RWPE1 (cell line): ENCODE measurements around the gene GRM1.

ENCODE experiments used
- CTCF ChIA-PET: fragments of 350-600 bp; sonication (Branson Sonifier 250); formaldehyde crosslinking; extraction: SDS; loops from one replicate; lab custom pipeline; 2021; lab: Yijun Ruan, JAX
- POLR2A ChIA-PET: fragments of 400-600 bp; formaldehyde crosslinking; extraction: SDS; loops from one replicate; lab custom pipeline; 2020; ENCODE audit warnings: antibody characterized with exemption; ENCODE audit not compliant: low non-redundant PET; lab: Yijun Ruan, JAX
- DNase-seq: peaks from one replicate; pipeline ENCODE4 v3.0.0; 2012; ENCODE audit warnings: low spot score
- H3K27ac ChIP-seq: fragments of 450-650 bp; 2 replicates; pipeline ENCODE4 v1.5.1; 2017
- TF ChIP-seq, protein P1 (sequence below): fragments of 450-650 bp; conservative IDR thresholded peaks from 2 replicates; pipeline ENCODE4 v1.5.1; 2017; ENCODE audit warnings: low read depth, mild to moderate bottlenecking

Gene GRM1

GRCh38 chr6:146364816-146365594 lies 336.1 kb downstream of the GRM1 start:
- TF ChIP-seq, protein P1, sequence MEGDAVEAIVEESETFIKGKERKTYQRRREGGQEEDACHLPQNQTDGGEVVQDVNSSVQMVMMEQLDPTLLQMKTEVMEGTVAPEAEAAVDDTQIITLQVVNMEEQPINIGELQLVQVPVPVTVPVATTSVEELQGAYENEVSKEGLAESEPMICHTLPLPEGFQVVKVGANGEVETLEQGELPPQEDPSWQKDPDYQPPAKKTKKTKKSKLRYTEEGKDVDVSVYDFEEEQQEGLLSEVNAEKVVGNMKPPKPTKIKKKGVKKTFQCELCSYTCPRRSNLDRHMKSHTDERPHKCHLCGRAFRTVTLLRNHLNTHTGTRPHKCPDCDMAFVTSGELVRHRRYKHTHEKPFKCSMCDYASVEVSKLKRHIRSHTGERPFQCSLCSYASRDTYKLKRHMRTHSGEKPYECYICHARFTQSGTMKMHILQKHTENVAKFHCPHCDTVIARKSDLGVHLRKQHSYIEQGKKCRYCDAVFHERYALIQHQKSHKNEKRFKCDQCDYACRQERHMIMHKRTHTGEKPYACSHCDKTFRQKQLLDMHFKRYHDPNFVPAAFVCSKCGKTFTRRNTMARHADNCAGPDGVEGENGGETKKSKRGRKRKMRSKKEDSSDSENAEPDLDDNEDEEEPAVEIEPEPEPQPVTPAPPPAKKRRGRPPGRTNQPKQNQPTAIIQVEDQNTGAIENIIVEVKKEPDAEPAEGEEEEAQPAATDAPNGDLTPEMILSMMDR, result no peak
- no peak for DNase-seq
- POLR2A ChIA-PET, result no interaction called here
- CTCF ChIA-PET, result no interaction called here
- H3K27ac ChIP-seq, result no peak overlapping the region

GRCh38 chr6:146367061-146367460 lies 338.2 kb downstream of the GRM1 start:
- H3K27ac ChIP-seq, result no peak overlapping the region
- POLR2A ChIA-PET, result no interaction called here
- CTCF ChIA-PET, result no interaction called here
- DNase-seq, result no peak
- TF ChIP-seq, protein P1, result no peak

- H3K27ac ChIP-seq, result no peak overlapping the region
- no peak for DNase-seq
- TF ChIP-seq, protein P1, result no peak
- ChIA-PET CTCF (no interaction called here), POLR2A (no interaction called here)
Measured at GRCh38 chr6:146369866-146370265, 341.0 kb downstream of the GRM1 start.

- H3K27ac ChIP-seq, result no peak overlapping the region
- POLR2A ChIA-PET, result no interaction called here
- CTCF ChIA-PET, result no interaction called here
- TF ChIP-seq, protein P1, result no peak
- no peak for DNase-seq
Measured at GRCh38 chr6:146381486-146381885, 352.6 kb downstream of the GRM1 start.

- DNase-seq, result no peak
- POLR2A ChIA-PET, result no interaction called here
Measured at GRCh38 chr6:146388736-146389364, 360.0 kb downstream of the GRM1 start.

DNA sequence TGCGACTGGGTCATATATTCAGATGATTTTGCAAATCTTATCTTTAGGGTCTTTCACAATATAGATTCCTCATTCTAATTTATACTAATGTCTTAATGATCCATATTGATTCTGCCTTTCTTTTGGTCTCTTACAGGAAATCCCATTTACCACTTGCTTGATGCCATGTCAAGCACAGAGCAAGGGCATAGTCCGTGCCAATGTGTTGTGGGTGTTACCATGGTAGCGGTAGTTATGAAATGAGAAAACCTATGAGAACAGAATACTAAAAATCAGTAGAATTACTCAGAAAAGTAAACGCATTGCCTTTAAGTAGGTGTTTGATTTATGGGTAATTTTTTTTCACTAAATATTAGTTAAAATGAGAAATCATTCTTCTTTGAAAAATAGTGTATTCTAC lies 360.9 kb downstream of the GRM1 start:
- no peak overlapping the region for H3K27ac ChIP-seq
- TF ChIP-seq, protein P1, result no peak
- no peak for DNase-seq
- CTCF ChIA-PET, result interaction anchor here (0.6 kb wide), 1 partner anchor 509 kb away, joined by 3 read pairs; no protein-coding TSS in a partner anchor
- POLR2A ChIA-PET, result no interaction called here

More at GRCh38 chr6:146388736-146389364, 360.0 kb downstream of the GRM1 start:
- no peak overlapping the region for H3K27ac ChIP-seq
- CTCF ChIA-PET, result no interaction called here
- TF ChIP-seq, protein P1, result no peak
